WTC11 (cell line): ENCODE data around the gene ZNF667. TPM values are rescaled to one million over a fixed set of nuclear protein-coding genes. Genes with fewer than 3 reads are reported as not detected.

ENCODE experiments used
- ATAC-seq: fragments of 200-7000 bp; cut with Tn5 transposase; 2 replicates; pipeline ENCODE4 v1.10.0; 2021; ENCODE audit warnings: mild to moderate bottlenecking, moderate library complexity
- CTCF ChIA-PET: fragments of 300-600 bp; sonication (Branson Sonifier 250); formaldehyde crosslinking; loops from one replicate; lab custom pipeline; 2021; ENCODE audit warnings: antibody characterized with exemption; lab: Charles Lee
- POLR2A ChIA-PET: fragments of 350-600 bp; sonication (Branson Sonifier 250); formaldehyde crosslinking; loops from one replicate; lab custom pipeline; 2021; ENCODE audit warnings: antibody characterized with exemption; lab: Charles Lee
- DNase-seq: peaks from one replicate; pipeline ENCODE4 v3.0.0; 2021; ENCODE audit warnings: low spot score
- H3K27ac Mint-ChIP-seq: 2 replicates; pipeline ENCODE4 v1.8.0; 2021; ENCODE audit warnings: mixed read lengths
- H3K27me3 Mint-ChIP-seq: 2 replicates; pipeline ENCODE4 v1.8.0; 2021; ENCODE audit warnings: low read depth, mild to moderate bottlenecking, moderate library complexity, mixed read lengths
- H3K36me3 Mint-ChIP-seq: 2 replicates; pipeline ENCODE4 v1.8.0; 2021; ENCODE audit warnings: mixed read lengths
- H3K4me1 Mint-ChIP-seq: 2 replicates; pipeline ENCODE4 v1.8.0; 2022; ENCODE audit warnings: mixed read lengths
- H3K4me3 Mint-ChIP-seq: 2 replicates; pipeline ENCODE4 v1.8.0; 2021; ENCODE audit warnings: mild to moderate bottlenecking, moderate library complexity, mixed read lengths
- H3K9me3 Mint-ChIP-seq: 2 replicates; pipeline ENCODE4 v1.8.0; 2021; ENCODE audit warnings: mixed read lengths
- FOXP1 ChIP-seq: sonication (generic); formaldehyde crosslinking; IDR thresholded peaks from 2 replicates; pipeline ENCODE4 v1.8.0; 2022; ENCODE audit warnings: missing genetic modification reagents, mild to moderate bottlenecking, moderate library complexity, borderline replicate concordance
- GRHL2 ChIP-seq: fragments of 250-450 bp; sonication (Bioruptor Pico); IDR thresholded peaks from 2 replicates; pipeline ENCODE4 v1.8.0; 2022; ENCODE audit warnings: mild to moderate bottlenecking, moderate library complexity; ENCODE audit not compliant: insufficient replicate concordance, severe bottlenecking
- MAX ChIP-seq: sonication (generic); formaldehyde crosslinking; IDR thresholded peaks from 2 replicates; pipeline ENCODE4 v1.8.0; 2022; ENCODE audit warnings: mild to moderate bottlenecking, missing genetic modification reagents
- NR1H2 ChIP-seq: sonication (generic); formaldehyde crosslinking; IDR thresholded peaks from 2 replicates; pipeline ENCODE4 v1.9.0; 2021; ENCODE audit warnings: mild to moderate bottlenecking, moderate library complexity, missing genetic modification reagents
- PRRX2 ChIP-seq: fragments of 250-450 bp; sonication (Bioruptor Pico); IDR thresholded peaks from 2 replicates; pipeline ENCODE4 v1.8.0; 2021; ENCODE audit warnings: mild to moderate bottlenecking
- RORB ChIP-seq: fragments of 250-450 bp; sonication (Bioruptor Pico); IDR thresholded peaks from 2 replicates; pipeline ENCODE4 v1.9.0; 2021; ENCODE audit warnings: mild to moderate bottlenecking
- SMAD3 ChIP-seq: sonication (generic); formaldehyde crosslinking; IDR thresholded peaks from 2 replicates; pipeline ENCODE4 v1.8.0; 2022; ENCODE audit warnings: missing genetic modification reagents, mild to moderate bottlenecking, borderline replicate concordance
- SOX15 ChIP-seq: fragments of 250-450 bp; sonication (Bioruptor Pico); IDR thresholded peaks from 2 replicates; pipeline ENCODE4 v1.9.0; 2021; ENCODE audit warnings: mild to moderate bottlenecking
- SP1 ChIP-seq: sonication (generic); formaldehyde crosslinking; conservative IDR thresholded peaks from 2 replicates; pipeline ENCODE4 v1.8.1; 2022; ENCODE audit warnings: missing genetic modification reagents
- USF1 ChIP-seq: sonication (generic); formaldehyde crosslinking; IDR thresholded peaks from 2 replicates; pipeline ENCODE4 v1.8.0; 2022; ENCODE audit warnings: mild to moderate bottlenecking, missing genetic modification reagents
- ZNF396 ChIP-seq: fragments of 250-450 bp; sonication (Bioruptor Pico); IDR thresholded peaks from 2 replicates; pipeline ENCODE4 v1.8.0; 2021; ENCODE audit warnings: mild to moderate bottlenecking, moderate library complexity, borderline replicate concordance
- ZNF532 ChIP-seq: fragments of 250-450 bp; sonication (Bioruptor Pico); IDR thresholded peaks from 2 replicates; pipeline ENCODE4 v1.9.0; 2021; ENCODE audit warnings: mild to moderate bottlenecking, borderline replicate concordance
- total RNA-seq: library from RNA; stranded (reverse); gene quantifications from 3 replicates; pipeline ENCODE4 v1.2.3, GENCODE V29; 2021
- TF ChIP-seq, protein P1 (sequence below): sonication (generic); formaldehyde crosslinking; IDR thresholded peaks from 2 replicates; pipeline ENCODE4 v1.8.0; 2023; ENCODE audit warnings: missing genetic modification reagents
- TF ChIP-seq, protein P2 (sequence below): sonication (generic); formaldehyde crosslinking; IDR thresholded peaks from 2 replicates; pipeline ENCODE4 v1.8.1; 2022; ENCODE audit warnings: mild to moderate bottlenecking, moderate library complexity, missing genetic modification reagents
- TF ChIP-seq, protein P3 (sequence below): sonication (generic); formaldehyde crosslinking; IDR thresholded peaks from 2 replicates; pipeline ENCODE4 v1.8.1; 2023; ENCODE audit warnings: mild to moderate bottlenecking, missing genetic modification reagents

ZNF667 gene
- total RNA-seq, 1 experiment from 2014 or later: 10.8 TPM

DNA sequence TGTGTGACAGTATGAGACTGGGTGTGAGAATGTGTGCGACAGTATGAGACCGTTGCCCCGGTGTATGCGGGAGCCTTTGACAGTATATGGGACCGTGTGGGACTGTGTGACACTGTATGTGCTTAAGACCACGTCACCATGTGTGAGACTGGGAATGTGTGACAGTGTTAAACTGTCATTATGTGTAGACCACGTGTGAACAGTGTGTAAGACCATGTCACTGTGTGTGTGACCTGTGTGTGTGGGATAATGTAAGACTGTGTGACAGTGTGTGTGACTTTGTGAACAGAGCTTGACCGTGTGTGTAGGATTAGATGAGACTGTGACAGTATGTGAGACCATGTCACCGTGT lies 72.5 kb downstream of the ZNF667 start (continued):
- TF ChIP-seq RORB: no peak
- no peak for TF ChIP-seq SMAD3 (CRISPR knock-in tag)
- no peak for TF ChIP-seq PRRX2 (CRISPR knock-in tag)
- TF ChIP-seq ZNF396: no peak
- TF ChIP-seq, all 79 proteins: peak for 0

DNA sequence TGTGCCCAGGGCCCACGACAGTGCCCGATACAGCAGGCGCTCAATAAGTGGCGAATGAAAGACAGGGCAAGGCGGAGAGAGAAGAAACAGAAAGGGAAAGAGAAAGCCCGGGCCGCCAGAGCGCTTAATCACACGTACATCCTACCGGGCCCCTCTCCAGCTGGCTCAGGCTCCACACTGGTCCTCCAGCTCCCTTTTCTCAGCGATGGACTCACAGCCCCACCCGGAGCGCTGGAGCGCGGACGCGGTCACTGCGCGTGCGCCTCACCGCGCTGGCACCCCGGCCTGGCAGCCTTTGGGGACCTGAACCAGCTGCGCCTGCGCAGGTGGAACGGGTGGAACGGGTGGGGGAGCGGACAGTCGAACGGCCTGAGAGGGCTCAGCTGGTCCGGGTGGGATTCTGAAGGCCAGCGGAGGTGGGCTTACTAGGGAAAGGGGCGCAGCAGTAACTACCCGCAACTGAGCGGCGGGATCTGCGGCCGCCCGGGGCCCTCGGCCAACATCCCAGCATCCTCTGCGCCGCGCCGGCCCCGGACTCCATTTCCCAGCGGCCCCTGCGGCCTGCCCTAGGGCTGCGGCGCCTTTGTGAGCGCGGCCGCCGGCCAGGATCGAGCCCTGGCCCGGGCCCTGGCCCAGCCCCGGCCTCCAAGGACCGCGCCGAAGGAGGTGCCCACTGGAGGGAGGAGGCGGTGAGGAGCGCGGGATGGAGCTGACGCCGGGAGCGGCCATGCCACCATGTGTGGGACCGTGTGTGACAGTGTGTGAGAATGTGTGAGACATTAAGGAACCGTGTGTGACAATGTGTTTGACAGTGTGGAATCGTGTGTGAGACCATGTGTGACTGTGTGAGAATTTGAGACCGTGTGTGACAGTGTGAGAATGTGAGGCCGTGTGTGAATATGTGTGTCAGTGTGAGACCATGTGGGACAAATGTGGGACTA lies 73.1 kb downstream of the ZNF667 start, which contains the start of gene ZNF583:
Gene ZNF583 (plus strand): TSS at position 569 of the 941 bp plus-strand sequence. CDS start 2,783 bp downstream, outside the sequence.
- Mint-ChIP-seq H3K9me3 (peaks cover 63% of the 10 kb centered on the region), H3K4me1 (peaks cover 25% of the 10 kb centered on the region), H3K4me3 (peak within 1 kb of the TSS; percentile 90), H3K27me3 (no peaks in the 10 kb centered on the region), H3K36me3 (peaks cover 54% of the 10 kb centered on the region)
- ChIA-PET CTCF (interaction anchor here (0.9 to 1.1 kb wide), 3 partner anchors 70 to 338 kb away, joined by 3 read pairs; no protein-coding TSS in a partner anchor), POLR2A (no interaction called here)
- DNase-seq (peak; percentile 85), ATAC-seq (peak; percentile 93)
- TF ChIP-seq, protein P1, sequence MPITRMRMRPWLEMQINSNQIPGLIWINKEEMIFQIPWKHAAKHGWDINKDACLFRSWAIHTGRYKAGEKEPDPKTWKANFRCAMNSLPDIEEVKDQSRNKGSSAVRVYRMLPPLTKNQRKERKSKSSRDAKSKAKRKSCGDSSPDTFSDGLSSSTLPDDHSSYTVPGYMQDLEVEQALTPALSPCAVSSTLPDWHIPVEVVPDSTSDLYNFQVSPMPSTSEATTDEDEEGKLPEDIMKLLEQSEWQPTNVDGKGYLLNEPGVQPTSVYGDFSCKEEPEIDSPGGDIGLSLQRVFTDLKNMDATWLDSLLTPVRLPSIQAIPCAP (CRISPR knock-in tag): 0 out of 2 replicates have a peak, but pooled peaks have one; percentile 47
- no peak for TF ChIP-seq GRHL2
- TF ChIP-seq SP1 (CRISPR knock-in tag): 0 out of 2 replicates have a peak, but pooled peaks have one; percentile 40
- TF ChIP-seq, protein P2, sequence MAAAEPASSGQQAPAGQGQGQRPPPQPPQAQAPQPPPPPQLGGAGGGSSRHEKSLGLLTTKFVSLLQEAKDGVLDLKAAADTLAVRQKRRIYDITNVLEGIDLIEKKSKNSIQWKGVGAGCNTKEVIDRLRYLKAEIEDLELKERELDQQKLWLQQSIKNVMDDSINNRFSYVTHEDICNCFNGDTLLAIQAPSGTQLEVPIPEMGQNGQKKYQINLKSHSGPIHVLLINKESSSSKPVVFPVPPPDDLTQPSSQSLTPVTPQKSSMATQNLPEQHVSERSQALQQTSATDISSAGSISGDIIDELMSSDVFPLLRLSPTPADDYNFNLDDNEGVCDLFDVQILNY (CRISPR knock-in tag): peak; percentile 52; the same call in 1 of the 2 replicates
- TF ChIP-seq SOX15 (CRISPR knock-in tag): no peak
- TF ChIP-seq, protein P3, sequence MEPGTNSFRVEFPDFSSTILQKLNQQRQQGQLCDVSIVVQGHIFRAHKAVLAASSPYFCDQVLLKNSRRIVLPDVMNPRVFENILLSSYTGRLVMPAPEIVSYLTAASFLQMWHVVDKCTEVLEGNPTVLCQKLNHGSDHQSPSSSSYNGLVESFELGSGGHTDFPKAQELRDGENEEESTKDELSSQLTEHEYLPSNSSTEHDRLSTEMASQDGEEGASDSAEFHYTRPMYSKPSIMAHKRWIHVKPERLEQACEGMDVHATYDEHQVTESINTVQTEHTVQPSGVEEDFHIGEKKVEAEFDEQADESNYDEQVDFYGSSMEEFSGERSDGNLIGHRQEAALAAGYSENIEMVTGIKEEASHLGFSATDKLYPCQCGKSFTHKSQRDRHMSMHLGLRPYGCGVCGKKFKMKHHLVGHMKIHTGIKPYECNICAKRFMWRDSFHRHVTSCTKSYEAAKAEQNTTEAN (CRISPR knock-in tag): 0 out of 2 replicates have a peak, but pooled peaks have one; percentile 49
- TF ChIP-seq ZNF396: no peak
- no peak for TF ChIP-seq NR1H2 (CRISPR knock-in tag)
- no peak for TF ChIP-seq ZNF532
- TF ChIP-seq USF1 (CRISPR knock-in tag): peak; percentile 15; the same call in 1 of the 2 replicates
- TF ChIP-seq MAX (CRISPR knock-in tag): peak; percentile 54; the same call in 1 of the 2 replicates
- 0 out of 2 replicates have a peak, but pooled peaks have one; percentile 42 for TF ChIP-seq FOXP1
- TF ChIP-seq, all 79 proteins: peak for 7
- no peak within 1 kb of the TSS for H3K27ac Mint-ChIP-seq
